ENCODE results near the gene PHF5A.

PHF5A gene, protein sequence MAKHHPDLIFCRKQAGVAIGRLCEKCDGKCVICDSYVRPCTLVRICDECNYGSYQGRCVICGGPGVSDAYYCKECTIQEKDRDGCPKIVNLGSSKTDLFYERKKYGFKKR

GRCh38 chr22:41468381-41469217 lies at the start of gene PHF5A, which contains the start of gene ACO2:
Gene PHF5A (minus strand): TSS chr22:41468692. CDS start chr22:41468653, 39 bp downstream.
Gene ACO2 (plus strand): TSS chr22:41469117. CDS start chr22:41469147, 30 bp downstream.
- DNase-seq (ENCODE audit: low spot score) = peak; percentile 97

GRCh38 chr22:41518048-41518347 lies 49.5 kb upstream of the PHF5A start:
- DNase-seq (ENCODE audit: low spot score) = no peak

DNA sequence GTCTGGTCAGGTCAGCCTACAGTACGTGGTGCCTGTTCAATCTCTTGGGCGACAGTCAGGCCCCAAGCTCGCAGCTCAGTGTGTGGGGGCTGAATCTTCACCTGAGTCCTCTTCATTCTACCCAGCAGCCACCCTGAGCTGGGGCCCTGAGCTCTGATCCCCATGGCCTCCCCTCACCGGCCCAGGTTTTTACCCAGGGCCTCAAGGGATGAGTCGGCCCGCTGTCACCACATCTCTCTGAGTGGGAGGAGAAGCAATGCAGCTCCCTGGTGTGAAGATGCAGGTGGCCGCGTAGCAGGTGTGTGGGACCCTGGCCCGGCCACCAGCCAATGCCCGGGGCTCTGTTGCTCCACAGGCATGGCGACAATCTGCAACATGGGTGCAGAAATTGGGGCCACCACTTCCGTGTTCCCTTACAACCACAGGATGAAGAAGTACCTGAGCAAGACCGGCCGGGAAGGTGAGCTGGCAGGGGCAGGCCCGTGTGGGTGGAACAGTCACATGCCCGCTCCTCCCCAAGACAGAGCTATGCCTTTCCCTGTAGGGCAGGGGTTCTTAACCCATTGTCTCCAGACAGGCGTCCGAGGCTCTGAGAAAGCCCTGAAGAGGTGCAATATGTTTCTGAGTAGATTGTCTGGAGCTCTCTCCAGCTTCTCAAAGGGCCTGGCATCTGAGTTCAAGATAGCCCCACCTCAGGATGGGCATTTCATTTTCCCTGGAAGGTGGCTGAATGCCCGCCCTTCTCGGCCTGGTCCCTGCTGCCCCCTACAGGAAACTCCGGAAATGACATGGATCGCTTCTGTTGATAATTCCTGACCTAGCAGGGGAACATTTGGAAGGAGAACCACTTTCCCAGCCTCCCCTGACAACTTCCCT lies 48.9 kb upstream of the PHF5A start:
- peak; percentile 68 for DNase-seq (ENCODE audit: low spot score)

DNA sequence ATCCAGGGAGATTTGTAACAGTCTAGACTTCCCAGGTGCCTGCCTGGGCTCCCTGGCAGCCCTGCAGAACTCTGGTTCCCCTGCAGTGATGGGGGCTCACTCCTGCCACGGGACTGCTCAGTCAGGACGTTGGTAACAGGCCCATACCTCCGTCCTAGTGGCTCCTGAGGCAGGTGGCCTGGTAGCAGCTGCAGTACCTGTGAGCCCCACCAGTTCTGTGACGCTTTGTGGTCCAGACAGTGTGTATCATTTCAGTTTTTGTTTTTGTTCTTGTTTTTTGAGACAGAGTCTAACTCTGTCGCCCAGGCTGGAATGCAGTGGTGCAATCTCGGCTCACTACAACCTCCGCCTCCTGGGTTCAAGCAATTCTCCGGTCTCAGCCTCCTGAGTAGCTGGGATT lies 48.0 kb upstream of the PHF5A start:
- no peak for DNase-seq (ENCODE audit: low spot score)

- DNase-seq (ENCODE audit: low spot score) = no peak
These were observed 44.9 kb upstream of the PHF5A start for GRCh38 chr22:41513391-41513790.

- peak; percentile 68 for DNase-seq (ENCODE audit: low spot score)
These were observed 44.1 kb upstream of the PHF5A start for GRCh38 chr22:41512421-41513194.

GRCh38 chr22:41511521-41511968 lies 43.1 kb upstream of the PHF5A start:
- DNase-seq (ENCODE audit: low spot score) = no peak

DNA sequence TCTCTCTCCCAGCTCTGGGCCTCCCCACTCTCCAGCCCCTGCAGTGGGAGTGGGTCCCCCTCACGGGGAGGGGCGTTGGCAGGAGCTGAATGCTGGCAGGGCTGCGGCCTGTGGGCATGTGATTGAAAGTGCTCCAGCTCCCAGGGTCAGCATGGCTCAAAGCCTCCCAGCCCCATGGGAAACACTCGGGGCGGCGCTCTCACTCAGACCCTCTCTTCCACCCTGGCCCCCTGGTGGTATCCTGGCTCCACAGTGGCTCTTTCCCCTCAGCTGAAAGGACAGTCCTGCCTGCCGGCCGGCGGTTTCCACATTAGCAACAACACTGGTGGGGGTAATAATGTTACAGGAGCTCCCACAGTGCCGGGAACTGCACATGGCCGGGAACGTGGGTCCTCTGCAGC lies 40.3 kb upstream of the PHF5A start:
- DNase-seq (ENCODE audit: low spot score) = no peak

DNA sequence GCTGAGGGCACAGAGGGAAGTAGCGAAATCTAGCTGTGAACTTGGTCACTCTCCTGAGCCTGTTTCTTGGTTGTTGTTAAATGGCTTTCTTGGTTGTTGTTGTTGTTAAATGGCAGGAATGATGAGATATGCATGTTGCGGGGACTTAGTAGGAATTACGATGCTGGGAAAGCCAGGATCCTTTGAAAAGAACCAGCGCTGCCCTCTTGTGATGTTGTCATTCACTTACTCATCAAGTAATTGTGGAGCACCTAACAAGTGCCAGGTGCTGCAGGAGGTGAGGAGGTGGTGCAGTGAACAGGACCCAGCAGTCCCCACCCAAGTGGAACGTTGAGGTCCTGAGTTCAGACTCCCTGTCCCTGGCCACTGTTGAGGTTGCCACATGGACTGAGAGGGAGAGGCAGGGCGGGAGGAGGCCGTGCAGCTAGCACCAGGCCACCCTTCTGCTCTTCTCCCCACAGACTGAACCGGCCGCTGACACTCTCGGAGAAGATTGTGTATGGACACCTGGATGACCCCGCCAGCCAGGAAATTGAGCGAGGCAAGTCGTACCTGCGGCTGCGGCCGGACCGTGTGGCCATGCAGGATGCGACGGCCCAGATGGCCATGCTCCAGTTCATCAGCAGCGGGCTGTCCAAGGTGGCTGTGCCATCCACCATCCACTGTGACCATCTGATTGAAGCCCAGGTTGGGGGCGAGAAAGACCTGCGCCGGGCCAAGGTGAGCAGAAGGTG lies 39.0 kb upstream of the PHF5A start:
- DNase-seq (ENCODE audit: low spot score) = no peak

GRCh38 chr22:41505511-41506220 lies 37.2 kb upstream of the PHF5A start:
- DNase-seq (ENCODE audit: low spot score) = no peak

DNA sequence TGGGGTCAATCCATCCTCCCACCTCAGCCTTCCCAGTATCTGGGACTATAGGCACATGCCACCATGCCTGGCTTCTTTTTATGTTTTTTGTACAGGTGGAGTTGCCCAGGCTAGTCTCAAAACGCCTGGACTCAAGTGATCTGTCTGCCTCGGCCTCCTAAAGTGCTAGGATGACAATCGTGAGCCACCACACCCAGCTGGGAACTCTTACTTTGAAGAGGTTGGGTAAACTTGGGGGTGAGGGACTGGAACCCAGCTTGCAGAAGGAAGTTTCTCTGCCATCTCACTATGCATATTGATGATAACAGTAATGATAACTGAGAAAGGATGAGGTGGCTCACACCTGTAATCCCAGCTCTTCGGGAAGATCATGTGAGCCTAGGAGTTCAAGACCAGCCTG lies 36.3 kb upstream of the PHF5A start:
- DNase-seq (ENCODE audit: low spot score) = no peak

DNA sequence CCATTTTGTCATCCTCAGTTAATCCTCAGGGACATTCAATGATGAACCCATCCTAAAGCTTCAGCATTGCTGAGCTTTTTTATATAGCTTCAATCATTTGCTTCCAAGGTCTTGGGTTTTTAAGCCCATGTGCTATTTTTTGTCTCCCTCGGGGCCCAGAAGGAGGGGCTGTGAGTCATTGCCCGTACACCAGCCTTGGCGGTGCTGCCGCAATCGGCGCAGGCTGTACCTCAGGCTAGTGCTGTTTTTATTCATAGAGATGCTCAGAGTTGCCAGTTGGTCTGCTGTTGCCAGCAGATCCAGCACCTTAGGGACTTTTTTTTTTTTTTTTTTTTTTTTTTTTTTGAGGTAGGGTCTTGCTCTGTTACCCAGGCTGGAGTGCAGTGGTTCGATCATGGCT lies 35.9 kb upstream of the PHF5A start:
- no peak for DNase-seq (ENCODE audit: low spot score)

DNA sequence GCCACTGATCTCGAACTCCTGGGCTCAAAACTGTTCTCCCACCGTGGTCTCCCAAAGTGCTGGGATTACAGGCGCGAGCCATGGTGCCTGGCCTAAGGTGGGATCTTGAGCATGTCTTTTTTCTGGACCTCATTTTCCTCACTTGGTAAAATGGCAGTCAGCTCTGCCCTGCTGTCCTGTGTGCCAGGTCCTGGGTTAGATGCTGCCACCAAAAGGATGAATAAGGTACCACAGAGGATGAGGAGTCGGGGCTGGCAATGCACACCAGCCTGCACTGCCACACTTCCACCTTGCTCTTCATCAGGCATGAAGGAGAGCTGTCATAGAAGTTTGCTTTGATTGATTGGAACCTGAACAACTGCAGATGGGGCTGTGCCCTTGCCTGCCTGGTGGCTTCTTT lies 32.7 kb upstream of the PHF5A start:
- DNase-seq (ENCODE audit: low spot score) = peak; percentile 52

DNA sequence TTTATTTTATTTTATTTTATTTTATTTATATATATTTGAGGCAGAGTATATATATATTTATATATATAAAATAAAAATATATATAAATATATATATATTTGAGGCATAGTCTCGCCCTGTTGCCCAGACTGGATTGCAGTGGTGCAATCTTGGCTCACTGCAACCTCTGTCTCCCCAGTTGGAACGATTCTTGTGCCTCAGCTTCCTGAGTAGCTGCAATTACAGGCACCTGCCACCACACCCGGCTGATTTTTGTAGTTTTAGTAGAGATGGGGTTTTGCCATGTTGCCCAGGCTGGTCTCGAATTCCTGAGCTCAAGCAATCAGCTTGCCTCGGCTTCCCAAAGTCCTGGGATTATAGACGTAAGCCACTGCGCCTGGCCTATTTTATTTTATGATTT lies 31.8 kb upstream of the PHF5A start:
- DNase-seq (ENCODE audit: low spot score) = no peak

DNA sequence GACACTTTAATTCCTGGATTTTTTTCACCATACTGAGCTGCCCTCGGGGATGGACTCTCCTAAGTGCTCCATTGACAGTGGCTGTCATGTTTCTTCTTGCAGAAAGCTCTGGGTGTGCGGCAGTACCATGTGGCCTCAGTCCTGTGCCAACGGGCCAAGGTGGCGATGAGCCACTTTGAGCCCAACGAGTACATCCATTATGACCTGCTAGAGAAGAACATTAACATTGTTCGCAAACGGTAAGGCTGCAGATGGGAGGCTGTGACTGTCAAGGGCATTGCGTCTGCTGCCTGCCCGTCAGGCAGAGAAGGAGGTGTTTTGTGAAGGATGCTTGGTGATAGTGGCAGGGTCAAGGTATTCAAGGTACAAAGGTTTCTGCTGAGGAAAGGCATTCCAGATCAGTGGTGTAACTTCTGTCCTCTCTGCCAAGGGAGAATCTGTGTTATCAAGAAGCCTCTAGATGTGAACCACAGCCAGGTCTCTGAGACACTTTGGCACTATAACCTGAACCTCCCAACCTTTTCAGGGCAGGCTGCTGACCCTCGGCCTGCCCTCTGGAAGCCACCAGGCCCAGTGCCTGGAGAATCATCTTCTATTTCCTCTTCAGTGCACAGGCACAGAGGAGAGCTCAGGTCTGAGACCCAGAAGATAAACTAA lies 31.3 kb upstream of the PHF5A start:
- DNase-seq (ENCODE audit: low spot score) = no peak

GRCh38 chr22:41498303-41498835 lies 29.9 kb upstream of the PHF5A start:
- DNase-seq (ENCODE audit: low spot score) = no peak

- no peak for DNase-seq (ENCODE audit: low spot score)
These were observed 23.0 kb upstream of the PHF5A start for GRCh38 chr22:41491374-41492100.

GRCh38 chr22:41488596-41489385 lies 20.3 kb upstream of the PHF5A start:
- DNase-seq (ENCODE audit: low spot score) = no peak

Measured in kidney tubule cell (primary cell).